HG02938 (cell line): ENCODE results near the gene EPN3.

Experiments used
- ATAC-seq: cut with Tn5 transposase; IDR thresholded peaks from one replicate; pipeline ENCODE4 v1.9.1; 2021; ENCODE audit warnings: mild to moderate bottlenecking, moderate library complexity; ENCODE audit not compliant: unreplicated experiment

The EPN3 gene

GRCh38 chr17:50508573-50509460 lies 23.7 kb upstream of the EPN3 start:
- ATAC-seq = no peak

GRCh38 chr17:50511058-50511457 lies 21.5 kb upstream of the EPN3 start:
- ATAC-seq = peak; percentile 86

- ATAC-seq = no peak
Measured at GRCh38 chr17:50513495-50513894, 19.0 kb upstream of the EPN3 start.

- no peak for ATAC-seq
Measured at GRCh38 chr17:50514388-50514787, 18.1 kb upstream of the EPN3 start.

GRCh38 chr17:50514936-50515702 lies 17.4 kb upstream of the EPN3 start:
- ATAC-seq = no peak

- ATAC-seq = no peak
Measured at GRCh38 chr17:50517011-50517410, 15.5 kb upstream of the EPN3 start.

- ATAC-seq = no peak
Measured at GRCh38 chr17:50517504-50518383, 14.8 kb upstream of the EPN3 start.

- ATAC-seq = no peak
Measured at GRCh38 chr17:50518384-50519023, 14.0 kb upstream of the EPN3 start.

GRCh38 chr17:50519141-50519834 lies 13.2 kb upstream of the EPN3 start:
- no peak for ATAC-seq

GRCh38 chr17:50520483-50520882 lies 12.1 kb upstream of the EPN3 start:
- ATAC-seq = no peak

GRCh38 chr17:50521514-50521913 lies 11.0 kb upstream of the EPN3 start:
- ATAC-seq = no peak

GRCh38 chr17:50522766-50523165 lies 9.8 kb upstream of the EPN3 start:
- no peak for ATAC-seq

GRCh38 chr17:50523208-50523607 lies 9.3 kb upstream of the EPN3 start:
- ATAC-seq = no peak

GRCh38 chr17:50524838-50525237 lies 7.7 kb upstream of the EPN3 start:
- no peak for ATAC-seq

GRCh38 chr17:50527155-50527762 lies 5.3 kb upstream of the EPN3 start:
- no peak for ATAC-seq

- no peak for ATAC-seq
Measured at GRCh38 chr17:50527949-50528474, 4.5 kb upstream of the EPN3 start.

- no peak for ATAC-seq
Measured at GRCh38 chr17:50529849-50530248, 2.7 kb upstream of the EPN3 start.

GRCh38 chr17:50531428-50532025 lies 1.0 kb upstream of the EPN3 start:
- no peak for ATAC-seq

GRCh38 chr17:50533185-50533584 lies 650 bp downstream of the EPN3 start:
- no peak for ATAC-seq
